GM18505 (cell line): Measurements from ENCODE around the gene CBX8.

Experiments
- ATAC-seq: cut with Tn5 transposase; IDR thresholded peaks from one replicate; pipeline ENCODE4 v1.9.1; 2021; ENCODE audit not compliant: unreplicated experiment
- POLR2A ChIP-seq: IDR thresholded peaks from 4 replicates; pipeline ENCODE4 v1.6.1; 2011; ENCODE audit warnings: borderline replicate concordance; ENCODE audit not compliant: insufficient read depth, insufficient read length; ENCODE audit errors: extremely low read depth

CBX8 gene

GRCh38 chr17:79821331-79822095, 24.6 kb upstream of the CBX8 start:
- TF ChIP-seq POLR2A: no peak
- ATAC-seq: no peak

- ATAC-seq: no peak
- TF ChIP-seq POLR2A: no peak
These were observed 24.1 kb upstream of the CBX8 start for GRCh38 chr17:79820959-79821330.

GRCh38 chr17:79819534-79820276, 22.8 kb upstream of the CBX8 start:
- no peak for TF ChIP-seq POLR2A
- ATAC-seq: no peak

GRCh38 chr17:79819085-79819484, 22.2 kb upstream of the CBX8 start:
- ATAC-seq: no peak
- TF ChIP-seq POLR2A: no peak

- no peak for ATAC-seq
- TF ChIP-seq POLR2A: no peak
These were observed 21.3 kb upstream of the CBX8 start for GRCh38 chr17:79818026-79818758.

- ATAC-seq: no peak
- TF ChIP-seq POLR2A: no peak
These were observed 19.1 kb upstream of the CBX8 start for GRCh38 chr17:79815836-79816461.

- no peak for TF ChIP-seq POLR2A
- ATAC-seq: no peak
These were observed 18.3 kb upstream of the CBX8 start for GRCh38 chr17:79814974-79815835.

GRCh38 chr17:79814127-79814973, 17.5 kb upstream of the CBX8 start:
- ATAC-seq: no peak
- TF ChIP-seq POLR2A: no peak

- ATAC-seq: no peak
- TF ChIP-seq POLR2A: no peak
These were observed 16.6 kb upstream of the CBX8 start for GRCh38 chr17:79813297-79814126.

- ATAC-seq: no peak
- TF ChIP-seq POLR2A: no peak
These were observed 15.7 kb upstream of the CBX8 start for GRCh38 chr17:79812353-79813258.
